Measurements from ENCODE around the gene LRRC55.

The LRRC55 gene

DNA sequence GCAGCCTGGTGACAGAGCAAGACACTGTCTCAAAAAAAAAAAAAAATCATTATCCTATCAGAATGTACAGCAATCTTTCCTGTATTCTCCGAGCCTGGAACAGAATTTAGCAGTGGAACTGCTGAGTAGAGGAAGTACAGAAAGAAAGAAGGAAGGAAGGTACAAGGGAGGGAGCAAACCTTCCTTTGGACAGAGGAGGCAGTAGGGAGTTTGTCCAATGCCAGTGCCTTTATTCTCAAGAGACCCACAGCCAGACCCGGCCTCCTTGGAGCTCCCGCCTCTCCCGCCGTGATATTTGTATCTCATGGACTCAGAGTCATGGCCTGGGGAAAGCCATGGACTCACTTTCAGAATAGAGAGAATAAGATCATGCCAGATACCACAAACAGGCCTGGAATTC lies 37.7 kb upstream of the LRRC55 start:
- H3K4me3 ChIP-seq (ENCODE audit: low read length), result no peak overlapping the region
- TF ChIP-seq, protein P1, sequence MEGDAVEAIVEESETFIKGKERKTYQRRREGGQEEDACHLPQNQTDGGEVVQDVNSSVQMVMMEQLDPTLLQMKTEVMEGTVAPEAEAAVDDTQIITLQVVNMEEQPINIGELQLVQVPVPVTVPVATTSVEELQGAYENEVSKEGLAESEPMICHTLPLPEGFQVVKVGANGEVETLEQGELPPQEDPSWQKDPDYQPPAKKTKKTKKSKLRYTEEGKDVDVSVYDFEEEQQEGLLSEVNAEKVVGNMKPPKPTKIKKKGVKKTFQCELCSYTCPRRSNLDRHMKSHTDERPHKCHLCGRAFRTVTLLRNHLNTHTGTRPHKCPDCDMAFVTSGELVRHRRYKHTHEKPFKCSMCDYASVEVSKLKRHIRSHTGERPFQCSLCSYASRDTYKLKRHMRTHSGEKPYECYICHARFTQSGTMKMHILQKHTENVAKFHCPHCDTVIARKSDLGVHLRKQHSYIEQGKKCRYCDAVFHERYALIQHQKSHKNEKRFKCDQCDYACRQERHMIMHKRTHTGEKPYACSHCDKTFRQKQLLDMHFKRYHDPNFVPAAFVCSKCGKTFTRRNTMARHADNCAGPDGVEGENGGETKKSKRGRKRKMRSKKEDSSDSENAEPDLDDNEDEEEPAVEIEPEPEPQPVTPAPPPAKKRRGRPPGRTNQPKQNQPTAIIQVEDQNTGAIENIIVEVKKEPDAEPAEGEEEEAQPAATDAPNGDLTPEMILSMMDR (IDR thresholded peaks at IDR 0.05; ENCODE audit: insufficient read depth, low read depth, low read length, missing control alignments), result no peak
- no peak for DNase-seq (ENCODE audit: low read depth)

DNA sequence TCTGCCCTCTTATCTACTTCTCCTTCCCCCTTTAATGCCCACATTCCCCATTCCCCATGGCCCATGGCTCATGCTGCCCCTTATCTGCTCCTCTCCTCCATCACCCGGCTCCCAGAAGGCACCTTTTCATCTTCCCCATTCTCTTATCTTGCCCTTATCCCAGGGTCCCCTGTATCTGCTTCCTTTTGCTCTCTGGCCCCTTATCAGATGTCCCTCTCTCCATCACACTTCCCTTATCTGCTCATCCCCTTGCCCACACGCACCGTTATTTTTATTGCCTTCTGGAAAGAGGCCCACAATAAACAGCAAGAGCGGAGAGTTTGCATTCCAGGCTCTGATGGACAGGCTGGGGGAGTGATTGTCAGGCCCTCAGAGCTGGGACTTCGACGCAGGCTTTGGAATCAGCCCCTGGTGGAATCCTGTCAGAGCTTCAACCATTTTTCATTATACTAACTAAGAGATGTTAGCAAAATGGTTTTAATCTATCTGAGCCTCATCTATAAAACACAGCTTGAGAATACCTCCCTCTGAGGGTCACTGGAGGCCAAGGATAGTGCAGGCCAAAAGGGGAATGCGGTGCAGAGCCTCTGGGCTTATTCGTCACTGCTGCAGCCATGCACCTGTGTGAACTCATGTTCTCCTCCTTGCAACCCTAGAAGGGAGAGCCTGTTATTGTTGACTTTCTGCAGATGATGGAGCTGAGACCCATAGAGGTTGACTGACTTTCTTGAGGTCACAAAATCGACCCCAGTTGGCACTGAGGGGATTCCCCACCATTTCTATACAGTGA lies 37.0 kb upstream of the LRRC55 start:
- TF ChIP-seq, protein P1 (IDR thresholded peaks at IDR 0.05; ENCODE audit: insufficient read depth, low read depth, low read length, missing control alignments), result no peak
- DNase-seq (ENCODE audit: low read depth), result no peak
- no peak overlapping the region for H3K4me3 ChIP-seq (ENCODE audit: low read length)

DNA sequence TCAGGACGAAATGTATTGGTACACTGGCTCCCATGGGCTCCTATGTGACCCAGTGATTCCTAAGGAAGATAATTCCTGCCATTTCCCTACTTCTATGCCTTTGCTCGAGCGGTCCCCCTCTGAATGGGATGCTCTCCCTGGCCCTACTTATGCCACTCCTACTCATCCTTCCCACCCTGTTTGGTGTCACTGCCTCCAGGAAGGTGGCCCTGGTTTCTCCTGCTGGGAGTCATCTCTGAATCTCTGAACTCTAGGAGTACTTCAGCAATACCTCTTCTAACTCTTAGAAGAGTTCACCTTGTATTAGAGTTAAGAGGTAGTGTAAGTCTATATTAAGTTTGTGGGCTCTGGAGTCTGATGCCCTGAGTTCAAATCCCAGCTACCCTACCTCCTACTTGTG lies 35.5 kb upstream of the LRRC55 start:
- TF ChIP-seq, protein P1 (IDR thresholded peaks at IDR 0.05; ENCODE audit: insufficient read depth, low read depth, low read length, missing control alignments), result no peak
- no peak for DNase-seq (ENCODE audit: low read depth)
- no peak overlapping the region for H3K4me3 ChIP-seq (ENCODE audit: low read length)

GRCh38 chr11:57148621-57149020 lies 33.1 kb upstream of the LRRC55 start:
- TF ChIP-seq, protein P1 (IDR thresholded peaks at IDR 0.05; ENCODE audit: insufficient read depth, low read depth, low read length, missing control alignments), result no peak
- no peak for DNase-seq (ENCODE audit: low read depth)
- H3K4me3 ChIP-seq (ENCODE audit: low read length), result no peak overlapping the region

- no peak for DNase-seq (ENCODE audit: low read depth)
- TF ChIP-seq, protein P1 (IDR thresholded peaks at IDR 0.05; ENCODE audit: insufficient read depth, low read depth, low read length, missing control alignments), result no peak
- no peak overlapping the region for H3K4me3 ChIP-seq (ENCODE audit: low read length)
Observed at GRCh38 chr11:57150454-57150917, 31.3 kb upstream of the LRRC55 start.

DNA sequence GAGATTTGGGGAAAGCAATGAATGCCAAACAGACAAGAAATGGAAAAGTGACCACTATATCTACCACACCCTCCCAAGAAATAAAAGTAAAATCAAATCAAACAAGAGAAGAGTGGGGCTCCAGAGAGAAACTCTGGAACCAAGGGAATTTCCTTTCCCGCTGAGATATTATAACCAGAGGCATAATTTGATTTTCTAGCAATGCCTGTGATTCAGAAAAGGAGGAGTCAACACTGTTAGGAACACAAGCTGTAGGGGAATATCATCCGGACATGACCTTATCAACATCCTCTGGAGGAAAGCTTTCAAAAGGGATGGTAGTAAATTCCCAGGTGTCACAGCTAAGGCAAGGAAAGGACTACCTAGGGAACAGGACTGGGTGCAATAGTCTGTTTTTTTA lies 29.6 kb upstream of the LRRC55 start:
- TF ChIP-seq, protein P1 (IDR thresholded peaks at IDR 0.05; ENCODE audit: insufficient read depth, low read depth, low read length, missing control alignments), result no peak
- no peak overlapping the region for H3K4me3 ChIP-seq (ENCODE audit: low read length)
- no peak for DNase-seq (ENCODE audit: low read depth)

DNA sequence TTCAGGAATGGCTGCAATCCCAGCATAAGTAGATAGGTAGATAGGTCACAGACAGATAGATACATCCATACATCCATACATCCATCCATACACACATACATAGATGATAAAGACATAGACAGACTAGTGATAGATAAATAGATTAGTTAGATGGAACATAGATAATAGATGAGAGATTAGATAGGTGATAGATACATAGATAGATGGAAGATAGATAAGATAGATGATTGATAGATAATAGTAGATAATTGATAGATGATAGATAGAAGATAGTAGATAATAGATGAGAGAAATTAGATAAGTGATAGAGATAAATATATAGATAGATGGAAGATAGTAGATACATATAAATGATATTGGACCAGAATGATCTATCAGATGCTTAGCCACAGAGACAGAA lies 28.3 kb upstream of the LRRC55 start:
- TF ChIP-seq, protein P1 (IDR thresholded peaks at IDR 0.05; ENCODE audit: insufficient read depth, low read depth, low read length, missing control alignments), result no peak
- no peak overlapping the region for H3K4me3 ChIP-seq (ENCODE audit: low read length)
- no peak for DNase-seq (ENCODE audit: low read depth)

All from epithelial cell of esophagus (primary cell).